DOHH2 (cell line): ENCODE measurements around the gene ATP11A.

ENCODE experiments used
- CTCF ChIP-seq: fragments of 200-600 bp; sonication (generic); IDR thresholded peaks from one replicate; pipeline ENCODE4 v1.5.1; 2014; ENCODE audit warnings: antibody characterized with exemption, mild to moderate bottlenecking, low read depth, low read length; ENCODE audit not compliant: poor library complexity, severe bottlenecking
- EZH2phosphoT487 ChIP-seq: fragments of 200-600 bp; sonication (generic); IDR thresholded peaks from 2 replicates; pipeline ENCODE4 v1.6.1; 2017; ENCODE audit warnings: borderline replicate concordance, mild to moderate bottlenecking, antibody characterized with exemption, low read length, moderate library complexity, mixed read lengths

GRCh38 chr13:112812306-112813055 is 122.6 kb downstream of the ATP11A start:
- no peak for TF ChIP-seq CTCF
- TF ChIP-seq EZH2phosphoT487: no peak
